Activated T-cell treated with anti-CD3 and anti-CD28 coated beads, Interleukin-2, amount 50 U/mL, for 1 hour (primary cell): ENCODE results near the gene MEX3B.
A peak's percentile ranks its signal among the peaks of the same experiment; 100 is the strongest.
"Not testable (repeated sequence)": the region's sequence is repeated elsewhere in the genome, so short reads cannot be mapped to it uniquely, and the experiment has no call there.

Source experiments
- DNase-seq: peaks from one replicate; pipeline ENCODE4 v3.0.0-alpha.2; 2020

MEX3B gene

DNA sequence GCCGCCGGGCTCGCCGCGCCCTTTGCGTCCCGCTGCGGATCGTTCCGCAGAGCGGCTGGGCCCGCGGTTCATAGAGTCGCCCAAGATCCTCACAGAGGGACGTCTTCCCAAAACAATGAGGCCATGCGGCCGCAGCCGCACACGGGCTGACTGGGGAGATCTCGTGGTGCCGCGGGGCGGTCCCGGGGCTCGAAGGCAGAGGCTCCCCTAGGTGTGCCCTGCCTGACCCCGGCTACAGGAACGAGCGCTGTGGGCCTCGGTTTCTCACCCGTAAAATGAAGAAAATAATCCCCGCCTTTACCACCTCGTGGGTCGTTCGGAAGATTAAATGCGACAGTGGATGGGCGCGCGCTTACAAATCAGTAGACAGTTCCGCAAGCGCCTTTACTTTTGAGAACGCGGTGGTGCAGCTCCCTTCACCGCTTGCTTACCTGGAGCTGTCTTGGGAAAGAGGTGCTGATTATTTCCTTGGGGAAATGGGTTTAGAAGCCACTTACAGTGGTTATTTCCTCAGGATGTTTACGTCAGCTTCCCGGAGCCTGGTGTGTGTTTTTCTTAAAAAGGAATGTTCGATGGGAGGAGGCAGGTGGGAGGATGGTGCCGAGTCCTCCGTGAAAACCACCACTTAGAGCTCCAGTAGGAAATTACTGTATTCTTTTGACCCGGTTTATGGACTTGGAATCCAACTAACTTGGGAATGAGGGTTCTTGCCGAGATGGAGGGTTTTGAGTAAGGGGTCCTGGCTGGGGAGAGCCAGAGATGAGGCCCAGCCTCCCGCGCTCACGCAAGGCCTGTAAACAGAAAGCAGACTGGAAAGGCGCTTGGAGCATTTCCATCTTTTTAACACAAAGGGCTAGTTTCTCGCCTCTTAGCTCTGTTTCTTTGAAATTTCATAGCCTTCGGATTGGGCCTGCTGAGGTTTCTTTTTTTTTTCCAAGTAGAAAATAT is 1.9 kb upstream of the MEX3B start:
- DNase-seq = no peak

- DNase-seq = peak; percentile 88
These were observed 1.0 kb upstream of the MEX3B start for GRCh38 chr15:82046666-82047452.

DNA sequence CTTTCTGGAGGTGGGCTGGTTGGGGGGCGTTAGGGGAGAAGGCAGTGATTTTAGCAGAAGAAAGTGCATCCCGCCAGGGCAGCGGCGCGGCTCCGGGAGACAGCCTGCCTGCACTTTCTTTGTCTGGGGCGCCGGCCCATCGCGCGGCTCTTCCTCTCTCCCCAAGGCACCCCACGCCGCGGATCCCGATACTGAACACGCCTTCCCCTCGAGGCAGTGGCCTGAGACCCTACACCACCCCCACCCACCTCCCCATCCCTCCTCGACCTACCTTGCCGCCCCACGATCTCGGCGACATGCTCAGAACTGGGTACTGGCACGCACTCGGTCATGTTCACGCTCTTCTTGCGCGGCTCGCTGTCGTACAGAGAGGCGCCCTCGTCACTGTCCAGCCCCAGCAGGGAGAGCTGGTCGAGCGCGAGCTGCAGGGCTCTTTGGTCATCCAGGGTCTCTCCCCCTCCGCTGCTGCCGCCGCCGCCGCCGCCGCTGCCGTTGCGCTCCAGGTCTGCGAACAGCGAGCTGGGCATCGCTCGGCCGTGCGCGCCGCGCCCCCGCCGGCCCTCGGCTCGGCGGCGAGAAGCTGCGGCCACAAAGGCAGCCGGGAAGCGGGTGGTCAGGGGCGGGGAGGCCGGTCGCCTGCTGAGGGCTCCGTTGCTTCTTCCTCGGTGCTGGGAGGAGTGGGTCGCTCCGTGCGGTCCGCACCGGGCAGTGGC is 483 bp downstream of the MEX3B start:
- peak; percentile 36 for DNase-seq

DNA sequence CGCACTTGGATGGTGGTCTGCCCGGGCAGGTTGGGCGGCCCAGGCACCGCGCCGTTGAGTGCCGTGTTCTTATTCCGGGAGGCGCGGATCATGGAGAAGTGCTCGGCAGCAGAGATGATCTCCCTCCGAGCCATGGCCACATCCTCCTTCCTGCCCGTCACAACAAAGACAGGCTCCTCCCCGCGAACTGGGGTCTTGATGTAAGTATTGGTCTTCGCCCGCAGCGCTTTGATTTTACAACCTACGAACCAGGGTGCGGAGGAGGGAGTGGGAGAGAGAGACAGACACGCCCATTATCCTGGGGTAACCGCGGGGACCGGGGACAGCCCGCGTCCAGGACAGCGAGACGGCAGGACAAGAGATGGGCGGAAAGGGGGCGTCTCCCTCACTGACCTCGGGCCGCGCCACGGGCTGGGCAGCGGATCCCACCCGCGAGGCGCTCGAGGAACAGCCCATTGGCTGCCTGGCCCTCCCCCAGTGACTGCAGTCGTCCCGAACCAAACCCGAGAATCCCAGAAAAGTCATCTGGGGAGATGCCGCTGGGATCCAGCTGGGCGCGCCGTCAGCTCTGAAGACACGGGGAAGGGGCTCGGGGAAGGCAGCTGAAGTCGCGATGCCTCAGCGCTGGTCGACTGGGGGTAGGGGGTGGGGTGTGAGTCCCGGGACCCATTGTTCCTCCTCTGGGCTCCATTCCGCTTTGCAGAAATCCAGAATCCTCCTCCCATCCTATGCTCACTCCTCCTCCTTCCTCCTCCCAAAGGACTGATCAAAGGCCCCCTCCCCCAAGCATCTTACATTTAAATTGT is 1.2 kb downstream of the MEX3B start:
- DNase-seq = peak; percentile 34

- DNase-seq = peak; percentile 18
These were observed 1.9 kb downstream of the MEX3B start for GRCh38 chr15:82043796-82044372.

DNA sequence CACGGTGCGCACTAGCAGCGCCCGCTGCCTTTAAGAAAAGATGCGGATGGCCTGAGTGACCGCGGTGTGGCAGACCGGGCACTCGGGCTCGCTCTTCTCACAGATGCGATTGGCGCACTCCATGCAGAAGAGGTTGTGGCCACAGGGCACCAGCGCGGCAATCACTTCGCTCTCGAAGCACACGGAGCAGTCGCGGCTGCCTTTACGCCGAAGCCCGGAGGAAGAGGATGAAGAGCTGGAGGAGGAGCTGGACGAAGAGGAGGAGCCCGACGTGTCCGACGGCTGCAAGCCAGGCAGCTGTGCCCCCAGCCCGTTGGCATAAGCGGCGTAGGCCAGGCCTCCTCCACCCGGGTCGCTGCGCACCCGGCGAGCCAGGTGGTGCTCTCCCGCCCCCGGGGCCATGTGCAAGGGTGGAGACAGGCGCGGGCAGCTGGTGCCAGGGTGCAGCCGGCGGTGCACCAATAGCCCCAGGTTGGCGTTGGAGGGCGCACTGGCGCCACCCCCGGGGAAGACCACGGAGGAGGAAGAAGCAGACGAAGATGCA is 2.6 kb downstream of the MEX3B start:
- DNase-seq = no peak

GRCh38 chr15:82040862-82041261 is 5.0 kb downstream of the MEX3B start:
- DNase-seq = no peak

DNA sequence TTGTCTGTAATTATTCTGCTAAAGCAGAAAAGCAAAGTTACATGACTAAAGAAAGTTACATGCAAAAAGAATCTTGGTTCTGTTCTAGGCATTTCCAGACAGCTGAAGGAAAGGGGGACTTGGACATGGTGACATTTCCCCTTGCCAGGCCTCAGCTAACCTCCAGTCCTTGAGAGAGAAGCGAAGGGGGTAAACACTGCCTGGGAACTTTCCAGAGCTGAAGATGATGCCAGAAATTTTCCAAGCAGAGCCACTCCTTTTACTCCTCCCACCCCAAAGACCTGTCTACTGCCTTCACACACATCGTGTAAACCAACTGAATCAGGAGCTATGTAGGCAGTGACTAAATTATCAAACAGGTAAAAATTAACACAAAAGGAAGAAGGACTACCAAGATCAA is 5.4 kb downstream of the MEX3B start:
- no peak for DNase-seq

GRCh38 chr15:82039871-82040270 is 5.9 kb downstream of the MEX3B start:
- DNase-seq = no peak

GRCh38 chr15:82036461-82036860 is 9.4 kb downstream of the MEX3B start:
- no peak for DNase-seq

DNA sequence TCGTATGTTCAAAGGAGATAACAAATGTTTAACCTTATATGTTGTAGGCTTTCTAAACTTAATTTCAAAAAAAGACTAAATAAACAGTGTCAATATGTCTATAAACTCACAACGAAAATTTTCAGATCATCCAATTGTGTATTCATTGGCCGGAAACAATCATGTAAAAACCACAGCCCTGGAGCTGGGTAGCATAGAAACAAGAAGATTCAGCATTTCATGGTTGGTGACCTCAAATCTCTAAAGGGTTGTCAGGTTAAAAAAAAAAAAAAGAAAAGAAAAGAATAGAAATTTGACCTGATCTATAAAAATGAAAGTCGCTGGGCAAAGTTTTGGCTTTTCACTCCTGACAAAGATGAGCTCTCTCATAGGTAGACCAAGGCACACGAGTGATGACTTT is 13.9 kb downstream of the MEX3B start:
- no peak for DNase-seq

GRCh38 chr15:82030176-82030575 is 15.6 kb downstream of the MEX3B start:
- DNase-seq = no peak

GRCh38 chr15:82028163-82028562 is 17.7 kb downstream of the MEX3B start:
- DNase-seq = not testable (repeated sequence)

DNA sequence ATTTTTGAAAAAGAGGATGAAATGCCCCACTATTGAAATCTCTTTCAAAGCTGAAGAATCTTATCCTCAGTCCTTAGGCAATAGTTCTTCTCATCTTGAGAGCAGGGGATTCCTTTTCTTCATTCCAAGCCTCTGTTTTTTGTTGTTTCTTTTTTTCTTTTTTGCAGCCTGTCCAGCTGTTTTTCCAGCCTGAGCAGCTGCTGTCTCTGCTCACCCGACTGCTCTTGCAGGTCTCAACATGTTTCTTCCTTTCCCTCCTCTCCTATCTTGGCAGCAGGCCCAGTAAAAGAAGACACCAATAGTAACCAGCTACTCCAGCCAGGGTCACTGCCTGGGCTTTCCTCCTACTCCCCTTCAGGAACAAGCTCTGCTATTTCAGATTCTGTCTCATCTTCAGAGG is 23.8 kb downstream of the MEX3B start:
- DNase-seq = no peak

GRCh38 chr15:82020625-82021394 is 25.0 kb downstream of the MEX3B start:
- DNase-seq = no peak

DNA sequence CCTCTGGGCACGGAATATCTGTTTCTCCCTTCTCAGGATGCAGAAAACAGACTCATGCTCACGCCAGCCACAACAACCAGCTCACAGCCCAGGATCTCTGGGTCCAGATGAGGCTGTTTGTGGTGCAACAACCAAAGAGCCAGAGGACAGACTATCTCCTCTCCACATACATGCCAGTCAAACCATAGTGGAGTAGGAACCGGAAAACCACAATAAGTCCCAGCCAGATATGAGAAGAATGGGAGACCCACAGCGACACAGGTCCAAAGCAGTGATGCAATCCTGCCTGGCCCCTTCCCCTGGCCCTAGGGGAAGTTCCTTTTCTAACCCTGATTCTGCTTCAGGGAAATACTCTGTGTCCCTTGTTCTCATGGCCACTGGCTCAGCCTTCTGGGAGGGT is 27.6 kb downstream of the MEX3B start:
- no peak for DNase-seq

DNA sequence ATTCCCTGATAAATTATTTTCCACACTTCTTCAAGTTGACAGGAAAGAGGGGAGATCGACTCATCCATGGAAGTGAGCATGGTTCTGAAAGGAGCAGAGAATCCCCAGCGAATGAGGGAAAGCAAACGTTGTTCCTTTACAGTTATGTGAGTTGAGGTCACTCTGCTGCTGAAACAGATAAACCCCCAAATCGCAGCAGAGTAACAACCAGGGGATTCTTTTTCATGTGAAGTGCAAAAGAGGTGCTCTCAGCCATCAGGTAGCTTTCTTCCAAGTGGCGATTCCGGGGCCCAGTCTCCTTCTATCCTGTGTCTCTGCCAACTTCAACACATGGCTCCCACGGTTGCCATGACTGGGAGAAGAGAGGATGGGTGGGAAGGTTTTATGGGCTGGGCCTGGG is 28.2 kb downstream of the MEX3B start:
- DNase-seq = no peak

DNA sequence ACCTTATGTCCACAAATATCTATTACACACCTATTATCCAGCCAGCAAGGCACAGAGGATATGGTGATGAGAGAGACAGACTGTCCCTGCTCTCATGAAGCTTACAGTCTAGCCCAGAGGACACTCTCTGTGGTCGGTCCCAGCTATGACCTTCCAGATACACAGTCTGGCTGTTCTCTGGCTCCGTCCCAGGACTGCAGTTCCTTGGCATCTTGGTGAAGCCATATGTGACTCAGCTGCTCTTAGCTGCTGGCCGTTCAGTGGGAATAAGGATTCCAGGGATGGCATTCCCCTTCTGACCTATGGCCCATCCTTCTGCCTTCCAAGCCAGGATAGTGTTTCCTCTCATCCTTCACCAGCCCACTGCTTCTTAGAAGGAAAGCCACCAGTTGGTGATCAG is 30.8 kb downstream of the MEX3B start:
- DNase-seq = no peak

DNA sequence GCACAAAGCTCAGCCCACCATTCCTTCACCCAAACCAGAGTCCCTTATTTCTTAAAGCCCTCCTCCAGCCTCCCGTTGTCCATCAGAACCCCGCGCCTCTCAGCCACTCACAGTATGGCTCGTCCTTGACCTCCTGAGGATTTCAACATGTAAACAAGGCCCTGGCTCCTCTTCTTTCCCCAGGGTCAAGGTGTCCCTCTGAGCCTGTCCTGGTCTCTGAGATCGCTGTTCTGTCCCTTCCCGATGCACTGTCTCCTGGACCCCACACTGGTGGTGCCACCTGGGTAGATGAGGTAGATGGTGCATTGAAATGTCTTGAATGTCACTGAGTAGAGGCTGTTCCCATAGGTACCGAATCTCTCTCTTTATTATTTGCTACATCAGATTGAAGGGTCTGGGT is 32.9 kb downstream of the MEX3B start:
- DNase-seq = no peak

- no peak for DNase-seq
These were observed 40.6 kb downstream of the MEX3B start for GRCh38 chr15:82005239-82005638.

DNA sequence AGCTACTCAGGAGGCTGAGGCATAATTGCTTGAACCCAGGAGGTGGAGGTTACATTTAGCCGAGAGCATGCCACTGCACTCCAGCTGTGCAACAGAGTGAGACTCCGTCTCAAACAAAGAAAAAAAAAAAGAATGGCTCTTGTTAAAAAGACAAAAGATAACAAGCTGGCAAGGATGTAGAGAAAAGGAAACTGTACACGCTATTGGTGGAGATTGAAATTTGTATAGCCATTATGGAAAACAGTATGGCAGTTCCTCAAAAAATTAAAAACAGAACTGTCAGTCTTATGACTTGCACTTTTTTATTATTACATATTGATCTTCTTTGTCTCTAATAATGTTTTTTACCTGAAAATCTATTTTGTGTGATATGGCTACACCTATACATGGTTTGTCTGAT is 41.9 kb downstream of the MEX3B start:
- DNase-seq = no peak
